LNCAP (cell line): ENCODE data around the gene COL21A1.

Source experiments
- TF ChIP-seq, protein P1 (sequence below): fragments of 450-650 bp; IDR thresholded peaks from 2 replicates; pipeline ENCODE4 v1.5.1; 2017; ENCODE audit warnings: mild to moderate bottlenecking

Gene COL21A1

DNA sequence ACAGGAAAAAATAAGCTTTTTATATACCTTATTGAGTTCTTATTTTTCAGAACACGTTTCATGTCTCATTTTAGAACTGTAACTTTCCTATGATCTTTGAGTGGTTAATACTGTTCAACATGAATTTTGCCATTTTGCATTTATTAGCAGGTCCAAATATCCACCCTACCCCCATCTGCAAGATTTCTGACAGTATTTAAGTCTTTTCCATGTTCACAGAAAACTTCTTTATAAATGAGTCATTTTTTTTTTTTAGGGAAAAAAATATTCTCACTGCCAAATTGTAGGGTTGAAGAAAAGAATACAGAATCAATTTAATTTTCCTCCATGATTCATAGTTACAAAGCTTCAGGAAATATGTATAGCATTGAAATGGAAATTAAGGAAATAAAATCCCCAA is 101.8 kb downstream of the COL21A1 start:
- TF ChIP-seq, protein P1, sequence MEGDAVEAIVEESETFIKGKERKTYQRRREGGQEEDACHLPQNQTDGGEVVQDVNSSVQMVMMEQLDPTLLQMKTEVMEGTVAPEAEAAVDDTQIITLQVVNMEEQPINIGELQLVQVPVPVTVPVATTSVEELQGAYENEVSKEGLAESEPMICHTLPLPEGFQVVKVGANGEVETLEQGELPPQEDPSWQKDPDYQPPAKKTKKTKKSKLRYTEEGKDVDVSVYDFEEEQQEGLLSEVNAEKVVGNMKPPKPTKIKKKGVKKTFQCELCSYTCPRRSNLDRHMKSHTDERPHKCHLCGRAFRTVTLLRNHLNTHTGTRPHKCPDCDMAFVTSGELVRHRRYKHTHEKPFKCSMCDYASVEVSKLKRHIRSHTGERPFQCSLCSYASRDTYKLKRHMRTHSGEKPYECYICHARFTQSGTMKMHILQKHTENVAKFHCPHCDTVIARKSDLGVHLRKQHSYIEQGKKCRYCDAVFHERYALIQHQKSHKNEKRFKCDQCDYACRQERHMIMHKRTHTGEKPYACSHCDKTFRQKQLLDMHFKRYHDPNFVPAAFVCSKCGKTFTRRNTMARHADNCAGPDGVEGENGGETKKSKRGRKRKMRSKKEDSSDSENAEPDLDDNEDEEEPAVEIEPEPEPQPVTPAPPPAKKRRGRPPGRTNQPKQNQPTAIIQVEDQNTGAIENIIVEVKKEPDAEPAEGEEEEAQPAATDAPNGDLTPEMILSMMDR: no peak

DNA sequence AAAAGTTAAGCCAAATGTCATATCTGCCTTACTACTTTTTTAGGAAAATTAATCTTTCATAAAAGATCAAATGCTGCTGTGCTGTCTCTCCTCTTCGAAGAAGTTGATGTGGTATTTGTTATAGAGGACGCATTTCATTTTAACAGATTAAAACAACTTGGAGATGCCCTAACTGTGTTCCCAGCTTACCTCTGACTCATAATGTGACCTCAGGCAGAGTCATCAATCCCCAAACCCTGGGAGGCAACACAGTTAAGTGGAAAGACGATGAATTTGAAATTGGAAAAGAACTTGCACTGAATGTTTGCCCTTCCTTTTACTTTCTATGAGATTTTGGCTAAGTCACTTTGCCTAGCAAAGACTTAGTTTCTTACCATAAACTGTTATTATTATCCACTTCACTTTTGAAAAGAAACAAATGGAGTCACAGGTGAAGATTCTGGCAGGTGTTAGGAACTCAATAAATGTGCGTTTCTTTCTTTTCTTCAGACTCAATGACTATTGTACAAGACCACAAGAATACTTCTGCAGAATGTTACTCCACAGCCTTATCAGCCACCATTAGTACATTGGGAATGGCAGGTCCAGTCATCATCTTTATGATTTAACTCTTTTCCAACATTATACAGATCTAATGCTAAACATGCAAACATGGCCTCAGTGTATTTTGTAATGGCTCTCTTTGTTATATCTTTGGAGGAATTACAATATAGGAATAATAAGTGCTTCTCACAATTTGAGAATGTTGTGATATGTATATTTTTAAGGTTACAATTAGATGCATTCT is 102.6 kb downstream of the COL21A1 start:
- TF ChIP-seq, protein P1: no peak

GRCh38 chr6:56143796-56144195 is 103.6 kb downstream of the COL21A1 start:
- TF ChIP-seq, protein P1: no peak

GRCh38 chr6:56140090-56140489 is 107.3 kb downstream of the COL21A1 start:
- TF ChIP-seq, protein P1: no peak

DNA sequence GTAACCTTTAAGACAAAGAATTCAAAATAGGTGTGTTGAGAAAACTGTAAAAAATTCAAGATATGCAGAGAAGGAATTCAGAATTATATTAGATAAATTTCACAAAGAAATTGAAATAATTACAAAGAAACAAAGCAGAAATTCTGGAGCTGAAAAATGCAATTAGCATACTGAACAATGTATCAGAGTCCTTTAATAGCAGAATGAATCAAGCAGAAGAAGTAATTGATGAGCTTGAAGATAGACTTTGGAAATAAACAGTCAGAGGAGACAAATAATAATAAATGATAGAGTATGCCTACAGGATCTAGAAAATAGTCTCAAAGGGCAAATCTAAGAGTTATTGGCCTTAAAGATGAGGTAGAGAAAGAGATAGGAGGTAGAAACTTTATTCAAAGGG is 131.7 kb downstream of the COL21A1 start:
- TF ChIP-seq, protein P1: no peak

GRCh38 chr6:56109149-56109548 is 138.2 kb downstream of the COL21A1 start:
- TF ChIP-seq, protein P1: no peak

GRCh38 chr6:56106231-56106630 is 141.1 kb downstream of the COL21A1 start:
- TF ChIP-seq, protein P1: no peak

DNA sequence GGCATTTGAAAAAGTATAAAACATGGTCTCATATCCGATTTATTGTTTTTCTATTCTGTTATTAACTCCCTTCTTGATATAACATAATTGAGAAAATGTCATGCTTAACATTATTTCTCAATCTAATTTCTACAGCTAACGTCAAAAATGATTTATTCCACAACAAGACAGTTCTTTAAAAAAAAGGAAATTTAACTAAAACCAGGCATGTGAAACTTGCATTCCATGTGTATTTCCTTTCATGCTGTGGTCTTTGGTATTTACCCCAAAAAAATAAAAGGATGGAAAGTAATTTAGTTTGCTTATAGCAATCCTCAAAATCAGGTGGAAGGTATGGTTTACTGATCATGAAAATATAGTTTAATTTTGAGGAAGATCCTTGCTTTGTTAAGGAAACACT is 142.8 kb downstream of the COL21A1 start:
- TF ChIP-seq, protein P1: no peak
